HEK293 (cell line): Measurements from ENCODE around the gene WFDC13.

Experiments used
- BCL11A ChIP-seq: fragments of 450-650 bp; formaldehyde crosslinking; IDR thresholded peaks from 2 replicates; pipeline ENCODE4 v1.5.1; 2016; ENCODE audit warnings: low read depth, missing biosample characterization, missing genetic modification characterization
- CTCF ChIP-seq: fragments of 450-650 bp; formaldehyde crosslinking; IDR thresholded peaks from 2 replicates; pipeline ENCODE4 v1.5.1; 2016; ENCODE audit warnings: missing biosample characterization, missing genetic modification characterization
- FEZF1 ChIP-seq: fragments of 450-650 bp; formaldehyde crosslinking; IDR thresholded peaks from 2 replicates; pipeline ENCODE4 v1.5.1; 2016; ENCODE audit warnings: missing biosample characterization, missing genetic modification characterization
- PATZ1 ChIP-seq: fragments of 450-650 bp; formaldehyde crosslinking; IDR thresholded peaks from 2 replicates; pipeline ENCODE4 v1.5.1; 2016; ENCODE audit warnings: missing biosample characterization, missing genetic modification characterization
- REST ChIP-seq: fragments of 450-650 bp; formaldehyde crosslinking; IDR thresholded peaks from 2 replicates; pipeline ENCODE4 v1.5.1; 2016; ENCODE audit warnings: missing biosample characterization, missing genetic modification characterization
- SCRT2 ChIP-seq: fragments of 450-650 bp; formaldehyde crosslinking; IDR thresholded peaks from 2 replicates; pipeline ENCODE4 v1.5.1; 2016; ENCODE audit warnings: missing biosample characterization, missing genetic modification characterization
- TCF7L2 ChIP-seq: IDR thresholded peaks from 2 replicates; pipeline ENCODE4 v1.6.1; 2011; ENCODE audit warnings: low read depth, mild to moderate bottlenecking, inconsistent platforms, low read length, moderate library complexity, borderline replicate concordance
- ZFP3 ChIP-seq: fragments of 450-650 bp; formaldehyde crosslinking; IDR thresholded peaks from 2 replicates; pipeline ENCODE4 v1.5.1; 2016; ENCODE audit warnings: low read depth, missing biosample characterization, missing genetic modification characterization
- ZNF292 ChIP-seq: fragments of 450-650 bp; formaldehyde crosslinking; IDR thresholded peaks from 2 replicates; pipeline ENCODE4 v1.5.1; 2016; ENCODE audit warnings: low read depth, missing biosample characterization, missing genetic modification characterization, borderline replicate concordance
- ZNF561 ChIP-seq: fragments of 450-650 bp; IDR thresholded peaks from 2 replicates; pipeline ENCODE4 v1.5.1; 2018; ENCODE audit warnings: missing biosample characterization, missing genetic modification characterization, borderline replicate concordance
- ZNF600 ChIP-seq: fragments of 450-650 bp; formaldehyde crosslinking; IDR thresholded peaks from 2 replicates; pipeline ENCODE4 v1.5.1; 2016; ENCODE audit warnings: missing biosample characterization, missing genetic modification characterization
- ZNF692 ChIP-seq: fragments of 450-650 bp; formaldehyde crosslinking; IDR thresholded peaks from 2 replicates; pipeline ENCODE4 v1.5.1; 2016; ENCODE audit warnings: missing biosample characterization, missing genetic modification characterization

GRCh38 chr20:45735552-45735951, 33.7 kb downstream of the WFDC13 start:
- TF ChIP-seq ZNF292 (tag by site-specific recombination) (no peak), ZNF692 (tag by site-specific recombination) (no peak), ZNF561 (tag by site-specific recombination) (no peak), CTCF (tag by site-specific recombination) (no peak), ZNF600 (tag by site-specific recombination) (no peak), REST (tag by site-specific recombination) (no peak), ZFP3 (tag by site-specific recombination) (no peak), BCL11A (tag by site-specific recombination) (no peak), SCRT2 (no peak), TCF7L2 (no peak), FEZF1 (no peak), PATZ1 (tag by site-specific recombination) (no peak)
